HepG2 (cell line): Measurements from ENCODE around the gene ASCC3. TPM values are rescaled to one million over a fixed set of nuclear protein-coding genes. Genes with fewer than 3 reads are reported as not detected.

Experiments used
- ATAC-seq: fragments of 200-7000 bp; cut with Tn5 transposase; 3 replicates; pipeline ENCODE4 v1.9.1; 2020; ENCODE audit warnings: mild to moderate bottlenecking, moderate library complexity
- BruUV-seq: library from RNA; stranded (reverse); fragments of 400-500 nt; replicated peaks from 2 replicates; lab custom pipeline; 2021; lab: Mats Ljungman, UMichigan
- CTCF ChIA-PET: fragments of 300-600 bp; formaldehyde crosslinking; extraction: SDS; loops from one replicate; lab custom pipeline; 2021; ENCODE audit warnings: low total read pairs, inconsistent platforms, low intra/inter-chr PET ratio; lab: Yijun Ruan, JAX
- POLR2A ChIA-PET: fragments of 350-600 bp; sonication (Branson Sonifier 250); formaldehyde crosslinking; loops from one replicate; lab custom pipeline; 2020; ENCODE audit warnings: antibody characterized with exemption, inconsistent platforms; lab: Yijun Ruan, JAX
- DNase-seq: peaks from one replicate; pipeline ENCODE4 v3.0.0-alpha.2; 2015; ENCODE audit warnings: low spot score
- FAIRE-seq: peaks from 3 replicates; lab custom pipeline; 2011; peaks lifted over from hg19 to GRCh38; lab: Jason Lieb, UNC
- H2AFZ ChIP-seq: one replicate; pipeline ENCODE4 v1.6.1; 2011; ENCODE audit warnings: low read length, inconsistent platforms
- H3K27ac ChIP-seq: fragments of 300-600 bp; 3 replicates; pipeline ENCODE4 v1.8.0; 2011; ENCODE audit warnings: mixed run types, mild to moderate bottlenecking, mixed read lengths, low read length, inconsistent platforms; ENCODE audit not compliant: insufficient read depth; ENCODE audit errors: extremely low read length
- H3K27me3 ChIP-seq, 2 experiments: fragments of 200-600 bp in 1 of 2; 2 replicates in 1 of 2; 3 replicates in 1 of 2; pipeline versions ENCODE4 v1.6.0 to v1.8.0; 2011; ENCODE audit warnings: low read length in 2 of 2, mild to moderate bottlenecking in 2 of 2, moderate library complexity in 2 of 2, inconsistent platforms in 1 of 2; ENCODE audit not compliant: insufficient read depth in 2 of 2, control insufficient read depth in 1 of 2
- H3K36me3 ChIP-seq, 2 experiments: fragments of 200-600 bp in 1 of 2; replicated peaks in 1 of 2; 2 replicates in 1 of 2; 3 replicates in 1 of 2; pipeline versions ENCODE4 v1.5.1 to v1.8.0; 2011; ENCODE audit warnings: low read length in 2 of 2, inconsistent platforms in 1 of 2; ENCODE audit not compliant: insufficient read depth in 2 of 2, control insufficient read depth in 1 of 2
- H3K4me1 ChIP-seq: 2 replicates; pipeline ENCODE4 v1.5.1; 2012; ENCODE audit warnings: low read length, inconsistent platforms; ENCODE audit not compliant: insufficient read depth
- H3K4me2 ChIP-seq: 2 replicates; pipeline ENCODE4 v1.6.0; 2011; ENCODE audit warnings: low read depth, low read length, inconsistent platforms
- H3K4me3 ChIP-seq, 3 experiments: fragments of 200-600 bp in 1 of 3; sonication (generic), shearing (Covaris generic) in 1 of 3; replicated peaks in 1 of 3; 2 replicates each; pipeline ENCODE4 v1.5.1; 2011 to 2016; ENCODE audit warnings: low read length in 3 of 3, inconsistent platforms in 2 of 3, low read depth in 2 of 3, mild to moderate bottlenecking in 2 of 3, control low read depth in 1 of 3, mixed read lengths in 1 of 3; ENCODE audit not compliant: insufficient read depth in 1 of 3
- H3K79me2 ChIP-seq: one replicate; pipeline ENCODE4 v1.6.1; 2011; ENCODE audit warnings: low read length, inconsistent platforms; ENCODE audit not compliant: insufficient read depth
- H3K9ac ChIP-seq: 2 replicates; pipeline ENCODE4 v1.6.0; 2011; ENCODE audit warnings: mild to moderate bottlenecking, low read depth, low read length, inconsistent platforms; ENCODE audit not compliant: insufficient read depth
- H3K9me3 ChIP-seq: 2 replicates; pipeline ENCODE4 v1.5.1; 2012; ENCODE audit warnings: mild to moderate bottlenecking, low read length
- H4K20me1 ChIP-seq: 2 replicates; pipeline ENCODE4 v1.6.0; 2011; ENCODE audit warnings: inconsistent platforms, mild to moderate bottlenecking, low read length, moderate library complexity; ENCODE audit not compliant: insufficient read depth
- CEBPB ChIP-seq: IDR thresholded peaks from 2 replicates; pipeline ENCODE4 v1.6.1; 2011; ENCODE audit warnings: low read depth, low read length, improper control_type of control experiment, borderline replicate concordance
- HOXA5 ChIP-seq: sonication (generic); formaldehyde crosslinking; IDR thresholded peaks from 2 replicates; pipeline ENCODE4 v1.4.0; 2020; ENCODE audit warnings: missing genetic modification reagents
- SALL1 ChIP-seq: sonication (generic); formaldehyde crosslinking; IDR thresholded peaks from 2 replicates; pipeline ENCODE4 v1.8.0; 2022; ENCODE audit warnings: mild to moderate bottlenecking, missing genetic modification reagents
- WGBS: methylation state at CpG from one replicate; pipeline ENCODE4 v1.1.6; 2017; ENCODE audit warnings: low lambda C conversion rate; 5-methylcytosine and 5-hydroxymethylcytosine counted together
- in situ Hi-C: cut with HindIII; loops from 2 replicates; pipeline ENCODE4 v1.10.0; 2017; ENCODE audit warnings: low pct_unique_long_range_greater_than_20kb; ENCODE audit not compliant: extremely low pct_ligation_motif_present
- intact Hi-C: fragments of 100-400 bp; cut with micrococcal nuclease; formaldehyde crosslinking; loops from one replicate; pipeline ENCODE4 v1.10.0; 2022; ENCODE audit not compliant: unreplicated experiment
- polyA plus RNA-seq, 8 experiments: library from polyadenylated mRNA; depleted of rRNA in 3 of 8; stranded (reverse) in 7 of 8; unstranded in 1 of 8; fragments of >200 nt; fragmentation: Illumina TruSeq in 4 of 8; extraction: Trizol in 4 of 8; gene quantifications; 2 replicates each; pipeline versions ENCODE4 v1.2.1 to v1.2.3, GENCODE V29; 2011 to 2016; ENCODE audit warnings: low read depth in 4 of 8, missing spikeins in 1 of 8, mixed read lengths in 1 of 8; ENCODE audit not compliant: insufficient read depth in 1 of 8
- total RNA-seq, 5 experiments: library from RNA; depleted of rRNA; stranded (reverse); fragments of >200 nt; fragmentation: Illumina TruSeq; extraction: Trizol; gene quantifications; 2 replicates each; pipeline ENCODE4 v1.2.3, GENCODE V29; 2016; ENCODE audit warnings: low read depth in 1 of 5
- TF ChIP-seq, protein P1 (sequence below): sonication (generic); formaldehyde crosslinking; IDR thresholded peaks from 2 replicates; pipeline ENCODE4 v1.5.0; 2020; ENCODE audit warnings: mild to moderate bottlenecking, missing genetic modification reagents
- TF ChIP-seq, protein P2 (sequence below): sonication (generic); formaldehyde crosslinking; IDR thresholded peaks from 2 replicates; pipeline ENCODE4 v1.8.1; 2023; ENCODE audit warnings: missing genetic modification reagents, inconsistent platforms, borderline replicate concordance

Gene ASCC3
- total and polyA plus RNA-seq, 2 of the 13 experiments (the other 11 are each of a cell fraction or from before 2014, with no cell fraction given): 23.1 to 55.7 TPM

DNA sequence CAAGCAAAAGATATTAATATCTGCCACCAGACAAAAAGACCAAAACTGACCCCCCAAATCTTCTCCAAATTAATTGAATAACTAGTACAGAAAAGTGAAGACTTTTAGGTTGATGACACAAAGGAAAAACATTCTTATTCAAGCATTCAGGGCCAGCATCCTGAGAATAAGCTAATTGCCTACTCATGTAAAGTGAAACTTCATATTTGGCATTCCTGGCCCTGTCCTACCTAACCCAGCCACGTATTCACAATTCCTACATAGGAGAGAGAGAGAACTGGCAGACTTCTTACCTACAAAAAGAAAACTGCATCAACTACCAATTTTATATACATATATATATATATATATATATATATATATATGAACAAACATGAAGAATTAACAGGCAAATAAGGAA lies 4.9 kb upstream of the ASCC3 start (continued):
- TF ChIP-seq, protein P1, sequence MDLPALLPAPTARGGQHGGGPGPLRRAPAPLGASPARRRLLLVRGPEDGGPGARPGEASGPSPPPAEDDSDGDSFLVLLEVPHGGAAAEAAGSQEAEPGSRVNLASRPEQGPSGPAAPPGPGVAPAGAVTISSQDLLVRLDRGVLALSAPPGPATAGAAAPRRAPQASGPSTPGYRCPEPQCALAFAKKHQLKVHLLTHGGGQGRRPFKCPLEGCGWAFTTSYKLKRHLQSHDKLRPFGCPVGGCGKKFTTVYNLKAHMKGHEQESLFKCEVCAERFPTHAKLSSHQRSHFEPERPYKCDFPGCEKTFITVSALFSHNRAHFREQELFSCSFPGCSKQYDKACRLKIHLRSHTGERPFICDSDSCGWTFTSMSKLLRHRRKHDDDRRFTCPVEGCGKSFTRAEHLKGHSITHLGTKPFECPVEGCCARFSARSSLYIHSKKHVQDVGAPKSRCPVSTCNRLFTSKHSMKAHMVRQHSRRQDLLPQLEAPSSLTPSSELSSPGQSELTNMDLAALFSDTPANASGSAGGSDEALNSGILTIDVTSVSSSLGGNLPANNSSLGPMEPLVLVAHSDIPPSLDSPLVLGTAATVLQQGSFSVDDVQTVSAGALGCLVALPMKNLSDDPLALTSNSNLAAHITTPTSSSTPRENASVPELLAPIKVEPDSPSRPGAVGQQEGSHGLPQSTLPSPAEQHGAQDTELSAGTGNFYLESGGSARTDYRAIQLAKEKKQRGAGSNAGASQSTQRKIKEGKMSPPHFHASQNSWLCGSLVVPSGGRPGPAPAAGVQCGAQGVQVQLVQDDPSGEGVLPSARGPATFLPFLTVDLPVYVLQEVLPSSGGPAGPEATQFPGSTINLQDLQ: no peak
- TF ChIP-seq, all 625 proteins: peak for 0

DNA sequence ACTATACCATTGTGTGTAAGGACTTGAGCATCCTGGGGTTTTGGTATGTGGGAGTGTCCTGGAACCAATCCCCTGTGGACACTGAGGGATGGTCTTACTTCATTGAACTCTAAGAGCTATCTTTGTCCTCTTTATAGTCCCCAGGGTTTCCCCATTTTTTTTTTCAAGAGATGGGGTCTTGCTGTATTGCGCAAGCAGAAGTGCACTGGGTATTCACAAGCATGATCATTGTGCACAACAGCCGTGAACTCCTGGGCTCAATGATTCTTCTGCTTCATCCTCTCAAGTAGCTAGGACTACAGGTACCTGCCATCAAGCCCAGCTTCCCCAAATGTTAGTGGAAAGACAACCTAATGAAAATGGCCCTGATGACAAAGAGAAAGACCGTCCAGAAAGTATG lies 2.2 kb upstream of the ASCC3 start:
- peaks cover 30% of the 10 kb centered on the region for H3K4me1 ChIP-seq
- TF ChIP-seq CEBPB (peak; percentile 71), HOXA5 (CRISPR knock-in tag) (no peak), SALL1 (CRISPR knock-in tag) (no peak)
- TF ChIP-seq, protein P2, sequence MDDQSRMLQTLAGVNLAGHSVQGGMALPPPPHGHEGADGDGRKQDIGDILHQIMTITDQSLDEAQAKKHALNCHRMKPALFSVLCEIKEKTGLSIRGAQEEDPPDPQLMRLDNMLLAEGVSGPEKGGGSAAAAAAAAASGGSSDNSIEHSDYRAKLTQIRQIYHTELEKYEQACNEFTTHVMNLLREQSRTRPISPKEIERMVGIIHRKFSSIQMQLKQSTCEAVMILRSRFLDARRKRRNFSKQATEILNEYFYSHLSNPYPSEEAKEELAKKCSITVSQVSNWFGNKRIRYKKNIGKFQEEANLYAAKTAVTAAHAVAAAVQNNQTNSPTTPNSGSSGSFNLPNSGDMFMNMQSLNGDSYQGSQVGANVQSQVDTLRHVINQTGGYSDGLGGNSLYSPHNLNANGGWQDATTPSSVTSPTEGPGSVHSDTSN (CRISPR knock-in tag): no peak
- intact Hi-C loops (no loop called here), in situ Hi-C loops (no loop called here)
- no peaks in the 10 kb centered on the region for H4K20me1 ChIP-seq
- H2AFZ ChIP-seq: no peak overlapping the region
- ATAC-seq (no peak), DNase-seq (no peak), FAIRE-seq (no peak)
- H3K4me3 ChIP-seq: no peak overlapping the region
- no peak overlapping the region for H3K9ac ChIP-seq
- no TSS peak for BruUV-seq
- H3K27ac ChIP-seq: no peak overlapping the region
- peaks cover 0 to 2% of the 10 kb centered on the region in 2 experiments; a peak in 1 of 5 replicates for H3K27me3 ChIP-seq
- peaks cover 26% of the 10 kb centered on the region for H3K79me2 ChIP-seq
- ChIA-PET CTCF (no interaction called here), POLR2A (no interaction called here)
- no peaks in the 10 kb centered on the region for H3K9me3 ChIP-seq
- no peaks in the 10 kb centered on the region for H3K36me3 ChIP-seq
- H3K4me2 ChIP-seq: no peak overlapping the region
- 93% methylated on average over 3 of the region's 3 CpGs for WGBS
